NCI-H1092 (cell line): ENCODE data around the gene MOSPD3.
A peak's percentile ranks its signal among the peaks of the same experiment; 100 is the strongest.

Experiments
- DNase-seq: peaks from one replicate; lab custom pipeline; 2025; lab: John Stamatoyannopoulos, UW

MOSPD3 gene

DNA sequence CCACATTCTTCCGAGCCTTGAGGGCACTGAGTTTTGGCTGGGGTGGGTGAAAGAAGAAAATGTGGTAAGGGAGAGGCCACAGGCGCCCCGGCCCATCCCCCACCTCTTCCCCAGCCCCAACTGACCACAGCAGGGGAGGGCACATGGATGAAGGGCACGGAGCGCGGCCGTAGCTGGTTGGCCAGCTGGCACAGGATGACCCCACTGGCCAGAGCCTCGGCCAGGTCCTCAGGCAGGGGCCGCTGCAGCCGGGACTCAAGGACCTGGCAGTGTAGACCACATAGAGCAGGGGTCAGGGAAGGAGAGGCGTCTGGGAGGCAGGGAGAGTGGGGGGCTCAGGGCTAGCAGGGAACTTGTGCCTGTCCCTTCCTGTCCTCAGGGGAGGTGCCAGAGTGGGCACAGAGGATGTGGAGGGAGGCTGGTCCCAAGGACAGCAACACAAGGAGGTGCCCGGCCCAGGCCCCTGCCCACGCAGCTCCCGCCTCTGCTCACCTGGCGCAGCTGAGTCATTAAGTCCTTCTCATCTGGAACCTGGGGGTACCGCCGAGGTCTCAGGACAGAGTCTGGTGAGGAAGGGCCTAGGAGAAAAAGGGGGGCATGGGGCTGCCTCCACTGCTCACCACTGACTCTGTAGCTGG is 36.5 kb upstream of the MOSPD3 start:
- DNase-seq, result no peak

DNA sequence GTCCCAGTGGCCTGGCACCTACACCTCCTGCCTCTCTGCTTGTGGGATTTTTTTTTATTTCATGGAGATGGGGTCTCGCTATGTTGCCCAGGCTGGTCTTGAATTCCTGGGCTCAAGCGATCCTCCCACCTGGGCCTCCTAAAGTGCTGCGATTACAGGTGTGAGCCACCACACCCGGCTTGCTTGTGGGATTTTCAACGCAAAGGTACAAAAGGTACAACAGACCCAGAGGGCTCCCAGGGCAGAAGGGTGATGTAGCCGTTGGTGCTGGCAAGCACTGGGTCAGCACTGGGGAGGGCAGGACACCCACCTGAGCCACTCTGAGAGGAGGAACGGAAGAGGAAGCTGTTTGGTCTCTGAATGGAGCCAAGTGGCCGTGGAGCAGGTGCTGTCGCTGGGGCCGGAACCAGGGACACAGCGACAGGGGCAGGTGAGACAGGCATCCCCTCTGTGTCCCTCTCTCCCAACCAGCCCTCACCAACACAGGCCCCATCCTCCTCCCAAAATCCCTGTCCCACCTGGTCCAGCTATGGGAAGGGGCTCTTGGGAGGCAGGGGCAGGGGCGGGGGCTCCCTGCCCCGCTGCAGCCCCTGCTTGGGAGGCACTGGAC is 35.9 kb upstream of the MOSPD3 start:
- no peak for DNase-seq

DNA sequence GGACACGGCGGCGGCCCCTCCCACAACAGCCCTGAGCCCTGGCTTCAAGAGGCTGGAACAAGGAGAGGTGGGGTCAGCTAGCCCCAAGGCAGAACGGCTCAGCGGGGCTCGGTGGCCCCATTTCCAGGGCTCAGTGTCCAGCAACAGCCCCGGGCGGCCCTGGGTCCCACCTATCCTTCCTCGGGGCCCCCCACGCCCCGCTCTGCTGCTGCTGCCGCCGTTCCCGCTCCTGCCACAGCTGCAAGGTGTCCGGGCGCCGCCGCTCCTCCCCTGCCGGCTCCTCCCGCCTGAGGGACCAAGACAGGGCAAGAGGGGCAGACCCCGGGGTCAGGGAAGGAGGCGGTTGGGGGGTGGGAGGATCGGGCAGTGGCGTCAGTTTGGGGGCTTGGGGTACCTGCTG is 35.2 kb upstream of the MOSPD3 start:
- DNase-seq, result no peak

DNA sequence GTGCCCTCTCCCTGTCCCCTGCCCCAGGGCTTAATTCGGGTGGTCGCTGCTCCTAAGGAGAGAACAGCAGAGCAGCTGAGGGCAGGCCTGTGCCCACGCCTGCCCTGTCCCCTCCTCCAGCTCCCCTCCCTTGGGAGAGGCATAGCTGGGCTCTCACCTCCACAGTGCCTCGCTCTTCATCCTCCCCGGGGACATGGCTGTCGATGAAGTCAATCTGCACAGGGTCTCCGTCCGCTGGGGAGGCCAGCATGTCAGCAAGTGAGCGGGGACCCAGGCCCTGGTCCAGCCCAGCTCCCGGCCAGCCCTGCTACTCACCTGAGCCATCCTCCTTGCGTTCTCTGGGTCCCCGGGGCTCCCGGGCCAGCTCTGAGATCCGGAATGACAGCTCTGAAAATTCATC is 34.8 kb upstream of the MOSPD3 start:
- DNase-seq, result no peak

DNA sequence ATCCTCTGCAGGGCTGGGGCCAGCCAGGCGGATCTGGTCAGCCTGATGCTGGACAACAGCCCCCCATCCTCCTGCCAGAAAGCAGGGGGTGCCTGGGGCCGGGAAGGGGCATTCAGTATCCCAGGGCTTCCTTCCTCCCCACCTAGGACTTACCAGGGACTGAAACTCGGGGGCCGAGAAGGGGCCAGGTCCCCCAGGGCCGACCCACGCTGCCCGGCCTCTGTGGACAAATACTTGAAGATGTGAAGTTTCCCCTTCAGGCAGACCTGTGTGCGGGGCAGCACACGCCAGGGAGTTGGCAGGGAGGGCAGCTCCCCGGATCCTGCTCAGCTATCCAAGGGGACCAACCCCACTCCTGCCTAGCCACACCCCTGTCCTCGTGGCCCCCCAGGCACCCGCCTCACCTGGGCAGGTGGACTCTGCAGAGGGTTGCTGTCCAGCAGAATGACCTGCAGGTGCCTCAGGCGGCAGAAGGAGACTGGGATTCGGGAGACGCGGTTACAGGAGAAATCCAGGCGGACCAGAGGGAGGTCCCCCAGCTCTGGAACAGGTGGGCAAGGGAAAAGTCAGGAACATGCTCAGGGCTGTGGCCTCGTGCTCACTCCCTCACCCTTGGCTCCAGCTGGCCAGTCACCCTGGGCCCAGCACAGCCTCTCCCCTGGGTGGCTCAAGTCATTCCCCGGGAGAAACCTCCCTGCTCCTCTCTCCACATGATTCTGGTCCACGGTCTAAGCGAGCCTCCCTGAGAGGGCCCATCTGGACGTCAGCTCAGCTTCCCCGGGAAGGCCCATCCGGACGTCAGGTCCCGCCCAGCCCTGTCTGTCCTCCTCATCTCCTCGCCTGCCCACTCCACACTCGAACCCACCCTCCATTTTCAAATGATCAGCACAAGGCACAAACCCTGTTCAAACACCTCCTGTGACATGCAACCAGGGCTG is 33.8 kb upstream of the MOSPD3 start:
- no peak for DNase-seq

DNA sequence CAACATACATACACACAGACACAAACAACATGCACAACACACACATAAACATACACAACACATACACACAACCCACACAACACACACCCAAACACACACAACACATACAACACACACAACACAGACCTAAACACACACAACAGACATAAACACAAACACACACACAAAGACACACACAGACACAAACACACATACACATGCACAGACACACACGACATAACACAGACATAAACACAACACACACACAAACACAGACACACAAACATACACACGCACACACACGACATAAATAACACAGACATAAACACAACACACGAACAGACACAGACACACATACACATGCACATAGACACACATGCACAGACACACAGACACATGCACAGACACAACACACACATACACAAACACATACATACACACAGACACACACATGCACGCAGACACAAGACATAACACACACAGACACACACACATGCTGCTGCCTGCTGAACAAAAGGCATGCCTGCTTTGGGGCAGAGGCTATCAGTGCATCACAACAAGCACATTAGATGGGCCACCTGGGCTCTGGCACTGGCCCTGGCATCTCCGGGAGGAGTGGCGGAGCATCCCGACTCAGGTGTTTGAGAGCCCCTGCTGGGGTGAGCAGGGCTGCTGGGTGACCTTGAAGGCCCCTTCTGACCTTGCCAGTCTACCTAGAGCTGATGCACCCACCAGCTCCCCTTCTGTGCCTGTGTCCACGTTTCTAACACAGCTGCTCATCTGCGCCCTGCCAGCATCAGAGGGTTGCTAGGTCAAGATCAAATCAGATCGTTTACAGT is 31.7 kb upstream of the MOSPD3 start:
- no peak for DNase-seq

DNA sequence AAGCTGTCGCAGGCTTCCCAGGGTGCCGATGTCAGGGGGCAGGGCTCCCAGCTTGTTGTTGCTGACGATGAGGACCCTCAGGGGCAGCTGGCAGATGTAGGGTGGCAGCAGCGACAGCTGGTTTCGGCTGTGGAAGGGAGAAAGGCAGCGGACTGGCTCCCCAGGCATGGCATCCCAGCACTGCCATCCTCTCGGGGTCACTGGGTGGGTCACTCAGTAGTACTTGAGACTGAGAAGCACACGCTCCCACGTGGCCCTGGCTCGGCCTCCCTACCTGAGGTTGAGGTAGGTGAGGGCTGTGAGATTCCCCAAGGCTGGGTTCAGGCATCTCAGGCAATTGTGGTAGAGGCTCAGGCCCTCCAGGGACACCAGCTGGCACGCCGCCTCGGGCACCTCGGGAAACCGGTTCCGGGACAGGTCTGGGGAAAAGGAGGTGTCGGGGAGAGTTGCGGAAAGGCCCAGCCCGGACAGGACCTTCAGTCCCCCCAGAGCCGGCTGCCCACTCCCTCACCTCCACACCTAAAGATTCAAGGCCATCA is 30.2 kb upstream of the MOSPD3 start:
- no peak for DNase-seq

DNA sequence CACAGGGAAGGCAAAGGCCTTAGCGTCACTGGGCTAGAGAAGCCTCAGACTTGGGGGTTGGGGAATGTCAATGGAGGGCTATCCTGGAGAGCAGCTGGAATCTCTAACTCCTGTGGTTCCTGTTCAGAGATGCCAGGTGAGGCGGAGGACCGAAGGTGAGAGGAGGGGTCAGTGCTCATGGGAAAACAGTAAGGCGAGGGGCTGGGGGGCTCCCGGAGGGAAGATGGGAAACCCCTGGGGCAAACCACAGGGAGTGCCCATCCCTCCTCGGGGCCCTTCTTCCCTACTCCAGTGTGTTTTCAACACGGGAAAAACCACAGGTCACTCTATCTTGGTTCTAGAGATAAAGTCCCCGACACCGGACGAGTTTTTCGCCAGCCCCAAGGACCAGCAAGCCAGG is 29.7 kb upstream of the MOSPD3 start:
- DNase-seq, result no peak

DNA sequence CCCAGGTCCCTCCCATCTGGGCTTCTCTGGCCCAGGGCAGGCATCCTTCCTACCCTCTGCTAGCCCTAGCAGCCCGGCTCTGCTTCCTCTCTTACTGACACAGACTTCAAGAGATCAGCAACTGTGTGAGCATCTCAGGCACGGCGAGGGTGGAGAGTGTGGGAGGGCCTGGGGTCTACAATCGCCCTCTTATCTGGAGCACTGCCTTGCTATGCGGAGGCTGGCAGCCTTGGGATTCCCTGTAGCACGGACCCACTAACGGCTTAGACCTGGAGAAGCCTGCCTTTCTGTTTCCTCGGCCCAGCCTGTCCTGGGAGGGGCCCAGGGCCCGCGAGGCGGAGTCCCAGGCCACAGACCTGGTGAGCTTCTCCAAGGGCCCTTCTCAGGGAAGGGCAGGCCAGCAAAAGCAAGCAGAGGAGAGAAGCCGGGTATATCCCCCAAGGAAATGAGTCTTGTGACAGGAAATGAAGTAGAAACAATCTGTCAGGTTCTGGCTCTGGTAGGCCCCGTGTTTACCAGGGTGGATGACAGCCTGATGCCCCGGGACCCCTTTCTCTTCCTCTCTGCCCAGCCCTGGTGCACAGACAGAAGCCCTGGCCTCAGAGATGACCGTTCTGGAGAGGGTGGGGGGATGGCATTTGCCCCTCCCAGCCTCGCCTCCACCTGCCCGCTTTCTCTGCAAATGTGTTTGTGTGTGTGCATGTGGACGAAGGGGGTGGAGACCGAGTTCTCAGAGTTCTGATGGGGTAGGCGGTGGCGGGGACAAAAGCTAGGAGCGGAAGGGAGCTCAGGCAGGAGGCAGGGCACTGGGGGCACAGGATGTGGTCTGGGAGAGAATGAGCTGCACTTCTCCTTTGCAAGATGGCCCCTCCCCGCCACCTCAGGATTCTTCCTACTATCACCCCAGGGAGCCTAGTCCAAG is 28.9 kb upstream of the MOSPD3 start:
- no peak for DNase-seq

DNA sequence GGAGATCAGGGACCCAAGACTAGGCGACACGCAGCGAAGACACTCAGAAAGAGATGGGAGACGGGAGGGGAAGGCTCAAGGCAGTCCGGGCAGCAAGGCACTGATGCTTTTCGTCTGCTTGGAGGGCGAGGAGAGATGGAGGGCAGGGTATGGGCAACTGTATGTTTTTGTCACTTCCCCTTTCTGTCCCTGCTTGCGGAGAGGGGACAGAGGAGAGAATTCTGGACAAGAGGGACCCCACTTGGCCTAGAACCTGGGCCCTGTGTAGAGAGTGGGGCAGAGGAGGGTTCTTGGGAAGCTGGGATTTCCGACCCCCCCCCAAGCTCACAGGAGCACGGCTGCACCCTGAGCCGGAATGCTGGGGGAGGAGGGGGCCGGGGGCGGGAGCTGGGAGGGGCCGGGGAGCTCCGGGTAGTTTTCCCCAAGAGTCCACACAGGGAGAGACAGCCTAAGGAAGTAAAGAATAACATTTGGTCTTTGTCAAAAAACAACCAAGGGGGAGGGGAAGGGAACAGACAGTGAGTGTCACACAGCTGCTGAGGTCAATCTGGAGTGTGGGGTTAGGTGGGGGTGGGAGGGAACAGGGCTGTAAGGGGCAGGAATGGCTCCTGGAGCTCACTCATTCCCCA is 28.2 kb upstream of the MOSPD3 start:
- no peak for DNase-seq

DNA sequence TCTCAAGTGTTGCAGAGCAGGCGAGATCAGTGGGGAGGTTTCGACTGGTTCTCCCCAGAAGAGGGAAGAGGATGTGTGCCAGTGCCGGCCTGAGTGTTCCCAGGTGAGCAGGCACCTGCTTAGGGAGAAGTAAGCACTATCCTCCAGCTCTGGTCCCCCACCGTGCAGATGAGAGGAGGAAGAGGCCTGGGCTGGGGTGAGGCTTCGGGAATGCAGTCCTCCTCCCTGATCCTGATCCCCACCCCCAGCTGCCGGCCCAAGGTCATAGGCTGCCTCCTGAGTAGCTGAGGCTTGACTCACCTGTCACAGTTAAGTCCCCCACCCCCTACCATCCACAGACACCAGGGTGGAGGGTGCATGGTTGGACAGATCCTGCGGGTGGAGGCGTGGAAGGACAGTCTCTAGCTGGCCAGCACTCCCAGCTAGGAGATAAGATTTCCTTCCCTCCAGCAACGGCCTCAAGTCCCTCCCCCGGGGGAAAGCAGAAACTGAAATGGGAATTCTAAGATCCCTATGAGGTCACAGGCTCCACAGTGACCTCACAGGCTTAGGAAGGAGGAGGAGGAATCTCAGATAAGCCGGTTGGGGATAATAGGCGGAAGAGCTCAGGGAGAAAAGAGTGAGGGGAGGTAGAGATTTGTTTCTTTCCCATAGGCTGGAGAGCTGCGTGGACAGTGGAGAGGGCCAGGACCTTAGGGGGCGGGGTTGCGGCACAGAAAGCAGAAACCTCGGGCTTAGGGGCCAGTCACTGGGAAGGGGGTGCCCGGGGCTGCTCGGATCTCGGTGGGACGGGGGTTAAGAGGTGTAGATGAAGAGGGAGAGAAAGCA is 27.4 kb upstream of the MOSPD3 start:
- DNase-seq, result no peak

DNA sequence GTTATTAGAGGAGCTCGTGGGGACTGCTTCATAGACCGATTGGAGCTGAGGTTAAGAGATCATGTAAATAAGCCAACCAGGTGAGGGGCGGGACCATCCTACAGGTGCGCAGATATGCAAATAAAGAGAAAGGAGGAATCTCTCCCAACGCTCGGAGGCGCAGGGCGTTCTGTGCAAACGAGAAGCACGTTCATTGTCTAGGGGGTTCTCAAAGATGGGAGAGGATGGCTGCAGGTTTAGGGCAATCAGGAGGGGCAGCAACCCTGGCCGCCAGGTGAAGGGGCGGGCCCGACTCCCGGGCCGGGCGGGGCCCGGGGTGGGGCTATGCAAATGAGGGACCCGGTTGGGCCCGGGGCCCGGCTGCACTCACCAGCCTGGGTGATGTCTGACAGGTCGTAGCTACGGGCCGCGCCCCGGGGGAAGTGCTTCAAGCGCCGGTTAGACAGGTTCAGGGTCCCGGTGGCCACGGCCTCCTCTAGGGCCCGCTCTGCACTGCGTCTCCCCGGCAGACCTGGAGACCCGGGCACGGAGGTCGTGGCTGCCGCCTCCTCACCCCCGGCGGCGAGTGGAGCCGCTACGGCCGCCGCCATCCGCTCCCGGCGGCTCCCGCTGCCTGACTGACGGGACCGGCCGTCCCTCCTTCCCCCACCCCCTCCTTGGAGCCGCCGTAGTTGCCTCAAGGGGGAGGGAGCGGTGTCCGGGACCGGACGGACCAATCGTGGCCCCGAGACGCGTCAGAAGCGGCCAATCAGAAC is 26.7 kb upstream of the MOSPD3 start, which contains the start of gene LRCH4:
TSS of gene LRCH4 (minus strand) at position 619 of the 755 bp plus-strand sequence. CDS start at position 590, 29 bp downstream.
- DNase-seq, result no peak

DNA sequence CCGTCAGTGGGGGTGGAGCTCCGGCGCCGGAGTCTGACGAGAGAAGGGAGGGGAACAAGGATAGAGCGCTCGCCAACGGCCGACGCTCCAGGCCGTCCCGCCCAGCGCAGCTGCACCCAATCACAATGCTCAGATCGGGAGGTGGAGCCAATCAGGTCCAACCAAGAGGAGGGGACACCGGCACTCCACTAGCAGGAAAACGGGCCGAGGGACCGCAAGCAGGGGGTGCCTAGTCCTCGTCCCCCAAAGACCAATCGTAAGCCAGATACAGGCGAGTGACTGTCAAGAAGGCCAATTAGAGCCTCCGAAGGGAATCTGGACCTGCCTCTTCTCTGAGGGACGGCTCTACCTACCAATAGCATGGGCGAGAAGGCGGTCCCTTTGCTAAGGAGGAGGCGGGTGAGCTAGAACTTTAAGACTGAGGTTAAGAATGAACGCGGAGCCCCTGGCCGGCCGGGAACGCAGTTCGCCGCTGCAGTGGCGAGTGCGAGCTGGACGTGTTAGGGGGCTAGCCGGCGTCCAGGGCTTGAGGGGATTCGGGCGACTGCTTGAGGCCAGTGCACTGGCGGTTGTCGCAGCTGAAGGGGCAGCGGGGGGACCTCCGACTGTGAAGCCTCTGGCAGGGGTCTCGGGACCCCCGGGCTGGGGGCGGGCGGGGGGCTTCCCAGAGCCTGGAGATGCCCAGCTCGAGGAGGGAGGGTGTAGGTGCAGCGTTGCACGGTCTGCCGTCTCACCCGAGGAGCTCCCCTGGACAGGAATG is 25.9 kb upstream of the MOSPD3 start, which contains the start of gene FBXO24:
TSS of gene FBXO24 (plus strand) at position 63 of the 760 bp plus-strand sequence. CDS start at position 361, 298 bp downstream.
- peak; percentile 100 for DNase-seq

DNA sequence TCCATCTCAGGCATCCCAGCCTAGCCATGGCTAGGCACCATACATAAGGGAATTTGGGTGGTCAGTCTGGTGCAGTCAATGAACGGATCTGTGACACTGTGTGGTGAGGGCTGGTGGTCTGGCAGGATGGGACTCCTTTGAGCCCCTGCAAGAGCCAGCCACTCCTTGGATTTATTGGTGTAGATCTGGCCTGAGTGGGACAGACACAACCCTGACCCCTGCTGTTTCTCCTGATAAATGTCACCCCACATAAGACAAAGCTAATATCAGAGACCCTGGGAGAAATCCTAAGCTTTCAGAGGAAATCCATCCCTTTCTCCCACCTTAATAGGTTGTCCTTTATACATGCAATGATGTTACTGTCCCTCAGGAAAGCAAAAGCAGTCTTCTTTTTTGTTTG is 23.9 kb upstream of the MOSPD3 start:
- no peak for DNase-seq

DNA sequence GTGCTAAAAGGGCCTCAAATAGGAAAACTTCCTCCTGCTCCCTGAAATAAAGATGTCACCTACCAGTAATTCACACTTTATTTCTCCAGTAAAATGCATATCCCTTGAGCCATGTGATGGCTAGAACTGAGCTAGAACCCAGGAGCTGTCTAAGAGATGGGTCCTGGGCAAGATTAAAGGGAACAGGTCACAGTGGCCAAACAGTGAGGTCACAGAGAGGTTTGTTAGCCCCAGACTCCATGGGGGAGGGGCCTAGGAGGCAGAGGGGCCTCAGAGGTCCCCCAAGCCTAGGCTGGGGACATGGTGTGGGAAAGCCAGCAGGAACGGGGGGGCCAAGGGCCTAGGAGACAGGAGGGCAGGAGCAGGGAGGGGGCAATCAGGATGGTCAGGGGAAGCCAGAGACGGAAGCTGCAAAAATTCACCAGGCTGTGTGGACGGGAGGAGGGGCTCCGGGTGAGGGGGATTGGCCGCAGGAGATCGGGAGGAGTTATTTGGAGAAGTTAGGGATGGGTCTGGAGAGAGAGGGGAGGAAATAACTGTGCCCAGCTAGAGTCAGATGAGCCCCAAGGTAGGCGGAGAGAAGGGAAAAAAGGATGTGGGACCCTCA is 22.9 kb upstream of the MOSPD3 start:
- no peak for DNase-seq

DNA sequence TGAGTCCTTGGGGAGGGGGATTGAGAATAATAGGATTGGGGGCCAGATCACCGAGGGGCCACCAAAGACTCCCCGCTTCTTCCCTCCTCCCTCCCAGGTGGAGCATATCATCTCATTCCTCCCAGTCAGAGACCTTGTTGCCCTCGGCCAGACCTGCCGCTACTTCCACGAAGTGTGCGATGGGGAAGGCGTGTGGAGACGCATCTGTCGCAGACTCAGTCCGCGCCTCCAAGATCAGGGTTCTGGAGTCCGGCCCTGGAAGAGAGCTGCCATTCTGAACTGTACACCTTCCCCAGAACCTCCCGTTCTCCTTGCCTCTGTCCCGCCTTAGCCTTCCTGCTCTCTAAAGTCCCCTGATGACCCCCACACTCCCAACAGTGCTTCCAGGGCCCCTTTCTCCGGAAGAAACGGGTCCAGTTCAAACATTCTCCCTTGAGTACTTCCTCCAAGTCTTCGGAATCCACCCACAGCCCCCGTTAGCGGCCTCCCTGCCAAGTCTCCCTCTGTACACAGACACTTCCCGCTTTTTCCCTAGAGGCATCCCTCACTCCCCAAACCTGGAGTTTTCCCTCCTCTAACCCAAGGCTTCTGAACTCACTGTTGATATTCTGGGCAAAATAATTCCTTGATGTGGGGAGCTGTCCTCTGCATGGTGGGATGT is 22.1 kb upstream of the MOSPD3 start:
- no peak for DNase-seq

DNA sequence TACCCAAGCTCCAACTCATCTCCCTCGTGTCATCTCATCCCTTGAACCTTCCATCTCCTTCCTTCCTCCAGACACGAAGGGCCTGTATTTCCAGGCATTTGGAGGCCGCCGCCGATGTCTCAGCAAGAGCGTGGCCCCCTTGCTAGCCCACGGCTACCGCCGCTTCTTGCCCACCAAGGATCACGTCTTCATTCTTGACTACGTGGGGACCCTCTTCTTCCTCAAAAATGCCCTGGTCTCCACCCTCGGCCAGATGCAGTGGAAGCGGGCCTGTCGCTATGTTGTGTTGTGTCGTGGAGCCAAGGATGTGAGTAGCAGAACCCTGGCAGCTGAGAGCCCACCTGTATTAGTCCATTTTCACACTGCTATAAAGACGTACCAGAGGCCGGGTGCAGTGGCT is 20.7 kb upstream of the MOSPD3 start:
- DNase-seq, result no peak
